GM12801 (cell line): ENCODE measurements around the gene LEMD3.

Experiments
- TF ChIP-seq, protein P1 (sequence below): IDR thresholded peaks from one replicate; pipeline ENCODE4 v1.5.1; 2011; ENCODE audit warnings: control low read depth; ENCODE audit not compliant: insufficient read length; ENCODE audit errors: extremely low read depth

LEMD3 gene

GRCh38 chr12:65208964-65209654 lies 39.7 kb downstream of the LEMD3 start:
- TF ChIP-seq, protein P1, sequence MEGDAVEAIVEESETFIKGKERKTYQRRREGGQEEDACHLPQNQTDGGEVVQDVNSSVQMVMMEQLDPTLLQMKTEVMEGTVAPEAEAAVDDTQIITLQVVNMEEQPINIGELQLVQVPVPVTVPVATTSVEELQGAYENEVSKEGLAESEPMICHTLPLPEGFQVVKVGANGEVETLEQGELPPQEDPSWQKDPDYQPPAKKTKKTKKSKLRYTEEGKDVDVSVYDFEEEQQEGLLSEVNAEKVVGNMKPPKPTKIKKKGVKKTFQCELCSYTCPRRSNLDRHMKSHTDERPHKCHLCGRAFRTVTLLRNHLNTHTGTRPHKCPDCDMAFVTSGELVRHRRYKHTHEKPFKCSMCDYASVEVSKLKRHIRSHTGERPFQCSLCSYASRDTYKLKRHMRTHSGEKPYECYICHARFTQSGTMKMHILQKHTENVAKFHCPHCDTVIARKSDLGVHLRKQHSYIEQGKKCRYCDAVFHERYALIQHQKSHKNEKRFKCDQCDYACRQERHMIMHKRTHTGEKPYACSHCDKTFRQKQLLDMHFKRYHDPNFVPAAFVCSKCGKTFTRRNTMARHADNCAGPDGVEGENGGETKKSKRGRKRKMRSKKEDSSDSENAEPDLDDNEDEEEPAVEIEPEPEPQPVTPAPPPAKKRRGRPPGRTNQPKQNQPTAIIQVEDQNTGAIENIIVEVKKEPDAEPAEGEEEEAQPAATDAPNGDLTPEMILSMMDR, result no peak

- TF ChIP-seq, protein P1, result no peak
Observed at GRCh38 chr12:65209655-65210043, 40.3 kb downstream of the LEMD3 start.

GRCh38 chr12:65217086-65217485 lies 47.7 kb downstream of the LEMD3 start:
- TF ChIP-seq, protein P1, result no peak

DNA sequence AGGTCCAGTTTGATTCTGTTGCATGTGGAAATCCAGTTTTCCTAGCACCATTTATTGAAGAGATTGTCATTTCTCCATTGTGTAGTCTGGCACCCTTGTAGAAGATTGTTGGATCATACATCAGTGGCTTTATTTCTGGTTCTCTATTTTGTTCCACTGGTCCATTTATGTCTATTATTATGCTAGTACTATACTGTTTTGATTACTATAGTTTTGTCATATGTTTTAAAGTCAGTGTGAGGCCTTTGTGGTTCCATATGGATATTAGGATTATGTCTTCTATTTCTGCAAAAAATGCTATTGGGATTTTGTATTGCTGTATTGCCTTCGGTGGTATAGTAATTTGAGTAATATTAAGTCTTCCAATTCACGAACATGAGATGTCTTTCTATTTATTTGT lies 51.4 kb downstream of the LEMD3 start:
- TF ChIP-seq, protein P1, result no peak

- TF ChIP-seq, protein P1, result no peak
Observed at GRCh38 chr12:65229441-65229840, 60.1 kb downstream of the LEMD3 start.

DNA sequence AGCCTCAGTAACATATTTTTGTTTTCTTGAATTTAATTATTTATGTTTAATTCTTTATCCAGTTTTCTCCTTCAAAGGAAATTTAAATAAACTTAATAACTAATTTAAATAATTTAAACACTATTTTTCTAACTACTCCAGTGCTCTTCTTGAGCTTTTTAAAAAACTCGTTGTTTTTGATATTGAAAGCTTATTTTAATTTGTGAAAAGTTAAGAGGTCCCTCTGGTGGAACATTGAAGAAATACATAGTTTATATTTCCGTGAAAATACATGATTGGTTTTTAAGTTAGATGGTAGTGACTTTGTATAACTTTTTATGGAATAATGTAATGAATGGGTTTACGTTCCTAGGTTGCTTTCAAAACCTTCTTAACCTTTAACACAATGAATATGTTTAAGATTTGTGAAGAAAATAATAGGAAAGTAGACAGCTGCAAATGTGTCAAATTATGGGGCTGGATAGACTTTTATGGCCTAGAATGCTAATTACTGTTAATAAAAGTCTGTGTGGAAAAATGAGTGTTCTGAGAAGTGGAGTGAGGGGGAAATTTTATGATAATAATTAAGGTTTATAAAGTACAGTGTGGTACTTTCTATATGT lies 63.2 kb downstream of the LEMD3 start:
- TF ChIP-seq, protein P1, result no peak

- TF ChIP-seq, protein P1, result no peak
Observed at GRCh38 chr12:65237153-65237552, 67.8 kb downstream of the LEMD3 start.
